Measurements from ENCODE around the gene QRSL1. TPM values are rescaled to one million over a fixed set of nuclear protein-coding genes. Genes with fewer than 3 reads are reported as not detected.

The QRSL1 gene
- total RNA-seq, 4 donors from 2014 or later, result 6.4 to 10.4 (median 7.0) TPM

DNA sequence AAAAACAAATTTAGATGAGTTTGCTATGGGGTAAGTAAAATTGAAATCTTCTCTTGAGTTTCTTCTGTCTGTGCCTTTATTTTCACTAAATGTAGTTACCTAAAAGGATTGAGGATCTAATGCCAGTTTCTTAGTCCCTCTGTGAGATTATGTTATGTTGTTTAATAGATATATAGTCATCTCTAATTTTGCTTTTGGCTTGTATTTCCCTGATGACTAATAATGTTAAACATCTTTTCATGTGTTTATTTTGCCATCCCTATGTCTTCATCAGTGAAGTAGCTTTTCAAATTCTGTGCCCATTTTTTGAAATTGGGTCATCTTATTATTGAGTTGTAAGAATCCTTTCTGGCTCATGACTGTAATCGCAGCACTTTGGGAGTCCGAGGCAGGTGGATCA, 13.7 kb downstream of the QRSL1 start:
- Histone ChIP-seq H3K27ac (no peak overlapping the region), H3K27me3 (no peaks in the 10 kb centered on the region), H3K36me3 (peaks cover 54% of the 10 kb centered on the region), H3K4me3 (no peak overlapping the region), H3K9me3 (no peaks in the 10 kb centered on the region), H3K4me1 (no peaks in the 10 kb centered on the region)
- WGBS, result 100% methylated on average over 2 of the region's 2 CpGs
- DNase-seq (ENCODE audit: low spot score in 2 of 2), result no peak
- TF ChIP-seq EP300 (IDR thresholded peaks at IDR 0.05) (no peak), POLR2A (IDR thresholded peaks at IDR 0.05) (no peak), POLR2AphosphoS5 (IDR thresholded peaks at IDR 0.05) (no peak), CTCF (IDR thresholded peaks at IDR 0.05) (no peak)

DNA sequence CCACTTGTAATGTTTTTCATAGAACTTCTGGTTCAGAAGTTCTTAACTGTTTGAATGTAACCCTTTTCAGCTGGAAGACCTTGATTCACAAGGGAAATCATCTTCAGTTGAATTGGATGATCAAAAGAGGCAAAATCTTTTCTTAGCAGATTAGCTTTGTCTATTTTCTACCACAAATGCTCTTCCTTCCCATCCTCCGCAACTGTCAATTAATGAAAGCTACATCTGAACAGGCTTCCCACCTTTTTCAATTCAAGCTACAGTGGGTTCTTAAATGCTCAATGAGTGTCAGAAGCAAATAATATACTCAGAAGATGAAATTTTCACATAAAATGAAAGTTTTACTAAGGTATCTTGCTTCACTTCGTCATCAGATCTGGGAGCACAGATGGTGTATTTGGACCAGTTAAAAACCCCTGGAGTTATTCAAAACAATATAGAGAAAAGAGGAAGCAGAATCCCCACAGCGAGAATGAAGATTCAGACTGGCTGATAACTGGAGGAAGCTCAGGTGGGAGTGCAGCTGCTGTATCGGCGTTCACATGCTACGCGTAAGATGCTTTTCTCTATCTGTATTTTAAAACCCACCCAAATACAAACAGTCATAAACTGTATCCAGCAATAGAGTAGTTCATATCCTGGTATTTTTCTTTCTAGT, 19.4 kb downstream of the QRSL1 start:
- no peak for DNase-seq (ENCODE audit: low spot score in 2 of 2)
- Histone ChIP-seq H3K4me1 (no peaks in the 10 kb centered on the region), H3K27ac (no peak overlapping the region), H3K9me3 (no peaks in the 10 kb centered on the region), H3K36me3 (peaks cover 62% of the 10 kb centered on the region), H3K27me3 (no peaks in the 10 kb centered on the region), H3K4me3 (no peak overlapping the region)
- 95% methylated on average over 7 of the region's 7 CpGs for WGBS
- TF ChIP-seq CTCF (IDR thresholded peaks at IDR 0.05), result no peak
- no peak for TF ChIP-seq EP300 (IDR thresholded peaks at IDR 0.05)
- TF ChIP-seq POLR2A (IDR thresholded peaks at IDR 0.05), result no peak
- no peak for TF ChIP-seq POLR2AphosphoS5 (IDR thresholded peaks at IDR 0.05)

- Histone ChIP-seq H3K4me3 (no peak overlapping the region), H3K36me3 (peaks cover 65% of the 10 kb centered on the region), H3K27ac (no peak overlapping the region), H3K27me3 (no peaks in the 10 kb centered on the region), H3K4me1 (no peaks in the 10 kb centered on the region), H3K9me3 (peaks cover 5% of the 10 kb centered on the region)
- 95% methylated on average over 4 of the region's 4 CpGs for WGBS
- no peak for DNase-seq (ENCODE audit: low spot score in 2 of 2)
- TF ChIP-seq POLR2AphosphoS5 (IDR thresholded peaks at IDR 0.05) (no peak), EP300 (IDR thresholded peaks at IDR 0.05) (no peak), POLR2A (IDR thresholded peaks at IDR 0.05) (no peak), CTCF (IDR thresholded peaks at IDR 0.05) (no peak)
Measured at GRCh38 chr6:106658469-106658868, 29.1 kb downstream of the QRSL1 start.

GRCh38 chr6:106659859-106660258, 30.5 kb downstream of the QRSL1 start:
- Histone ChIP-seq H3K4me1 (no peaks in the 10 kb centered on the region), H3K27me3 (no peaks in the 10 kb centered on the region), H3K9me3 (peaks cover 5% of the 10 kb centered on the region), H3K27ac (no peak overlapping the region), H3K4me3 (no peak overlapping the region), H3K36me3 (peaks cover 70% of the 10 kb centered on the region)
- WGBS, result 98% methylated on average over 2 of the region's 2 CpGs
- TF ChIP-seq CTCF (IDR thresholded peaks at IDR 0.05), result no peak
- no peak for TF ChIP-seq EP300 (IDR thresholded peaks at IDR 0.05)
- no peak for TF ChIP-seq POLR2A (IDR thresholded peaks at IDR 0.05)
- TF ChIP-seq POLR2AphosphoS5 (IDR thresholded peaks at IDR 0.05), result no peak
- no peak for DNase-seq (ENCODE audit: low spot score in 2 of 2)

DNA sequence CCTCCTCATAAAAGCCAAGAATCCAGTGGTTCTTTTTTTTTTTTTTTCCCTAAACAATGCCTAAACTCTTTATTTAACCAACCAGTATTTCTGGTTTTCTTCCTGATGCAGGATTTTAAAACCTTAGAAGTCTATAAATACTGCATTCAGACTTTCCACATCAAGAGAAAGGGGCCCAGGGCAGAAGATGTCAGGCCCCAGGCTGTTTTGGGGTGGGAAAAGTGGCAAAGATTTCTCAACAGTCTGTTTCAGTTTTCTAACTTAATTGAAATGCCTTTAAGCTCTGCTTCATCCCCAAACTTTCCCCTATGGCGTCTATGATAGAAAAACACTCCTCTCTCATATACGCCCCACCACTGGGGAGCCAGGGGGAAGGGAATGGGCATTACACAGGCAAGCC, 33.1 kb downstream of the QRSL1 start:
- H3K27ac ChIP-seq, result no peak overlapping the region
- H3K36me3 ChIP-seq, result peaks cover 70% of the 10 kb centered on the region
- no peaks in the 10 kb centered on the region for H3K27me3 ChIP-seq
- DNase-seq (ENCODE audit: low spot score in 2 of 2), result no peak
- peaks cover 5% of the 10 kb centered on the region for H3K9me3 ChIP-seq
- no peak for TF ChIP-seq POLR2AphosphoS5 (IDR thresholded peaks at IDR 0.05)
- TF ChIP-seq CTCF (IDR thresholded peaks at IDR 0.05), result no peak
- no peak for TF ChIP-seq EP300 (IDR thresholded peaks at IDR 0.05)
- TF ChIP-seq POLR2A (IDR thresholded peaks at IDR 0.05), result no peak
- whole genome bisulfite sequencing, result 79% methylated on average over 2 of the region's 2 CpGs
- H3K4me1 ChIP-seq, result no peaks in the 10 kb centered on the region
- H3K4me3 ChIP-seq, result no peak overlapping the region

Data from suprapubic skin (tissue), 4 donors.